Measurements from ENCODE around the gene PNPLA8.

The PNPLA8 gene

DNA sequence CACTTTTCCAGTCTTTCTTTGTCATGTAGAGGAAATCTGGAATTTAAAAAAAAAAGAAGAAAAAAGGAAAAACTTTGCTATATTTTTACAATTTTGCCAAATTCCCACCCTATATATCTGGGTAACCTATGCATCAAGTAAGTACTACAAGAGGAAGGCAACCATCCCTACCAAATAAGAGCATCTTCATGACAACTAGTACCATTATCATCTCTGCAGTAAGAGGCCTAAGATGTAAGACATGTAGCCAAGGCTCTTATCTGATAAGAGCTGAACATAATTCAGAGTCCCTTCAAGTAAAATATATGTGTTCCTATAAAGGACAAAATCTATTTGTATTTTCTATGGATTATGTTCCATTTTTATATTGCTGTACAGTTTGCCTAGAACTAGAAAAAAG lies 40.1 kb upstream of the PNPLA8 start:
- TF ChIP-seq ZNF324 (tag by site-specific recombination; IDR thresholded peaks at IDR 0.05) (no peak), KLF7 (tag by site-specific recombination; IDR thresholded peaks at IDR 0.05; ENCODE audit: borderline replicate concordance) (no peak), KLF10 (tag by site-specific recombination; IDR thresholded peaks at IDR 0.05) (no peak), ZNF792 (tag by site-specific recombination; IDR thresholded peaks at IDR 0.05) (no peak), ZFP69B (tag by site-specific recombination; IDR thresholded peaks at IDR 0.05) (no peak), ZNF560 (tag by site-specific recombination; IDR thresholded peaks at IDR 0.05; ENCODE audit: borderline replicate concordance) (no peak), ZSCAN30 (tag by site-specific recombination; IDR thresholded peaks at IDR 0.05) (no peak), SALL2 (tag by site-specific recombination; IDR thresholded peaks at IDR 0.05; ENCODE audit: borderline replicate concordance) (no peak), ZNF423 (tag by site-specific recombination; IDR thresholded peaks at IDR 0.05) (no peak), ZNF776 (tag by site-specific recombination; IDR thresholded peaks at IDR 0.05; ENCODE audit: borderline replicate concordance) (no peak)
- TF ChIP-seq, protein P1, sequence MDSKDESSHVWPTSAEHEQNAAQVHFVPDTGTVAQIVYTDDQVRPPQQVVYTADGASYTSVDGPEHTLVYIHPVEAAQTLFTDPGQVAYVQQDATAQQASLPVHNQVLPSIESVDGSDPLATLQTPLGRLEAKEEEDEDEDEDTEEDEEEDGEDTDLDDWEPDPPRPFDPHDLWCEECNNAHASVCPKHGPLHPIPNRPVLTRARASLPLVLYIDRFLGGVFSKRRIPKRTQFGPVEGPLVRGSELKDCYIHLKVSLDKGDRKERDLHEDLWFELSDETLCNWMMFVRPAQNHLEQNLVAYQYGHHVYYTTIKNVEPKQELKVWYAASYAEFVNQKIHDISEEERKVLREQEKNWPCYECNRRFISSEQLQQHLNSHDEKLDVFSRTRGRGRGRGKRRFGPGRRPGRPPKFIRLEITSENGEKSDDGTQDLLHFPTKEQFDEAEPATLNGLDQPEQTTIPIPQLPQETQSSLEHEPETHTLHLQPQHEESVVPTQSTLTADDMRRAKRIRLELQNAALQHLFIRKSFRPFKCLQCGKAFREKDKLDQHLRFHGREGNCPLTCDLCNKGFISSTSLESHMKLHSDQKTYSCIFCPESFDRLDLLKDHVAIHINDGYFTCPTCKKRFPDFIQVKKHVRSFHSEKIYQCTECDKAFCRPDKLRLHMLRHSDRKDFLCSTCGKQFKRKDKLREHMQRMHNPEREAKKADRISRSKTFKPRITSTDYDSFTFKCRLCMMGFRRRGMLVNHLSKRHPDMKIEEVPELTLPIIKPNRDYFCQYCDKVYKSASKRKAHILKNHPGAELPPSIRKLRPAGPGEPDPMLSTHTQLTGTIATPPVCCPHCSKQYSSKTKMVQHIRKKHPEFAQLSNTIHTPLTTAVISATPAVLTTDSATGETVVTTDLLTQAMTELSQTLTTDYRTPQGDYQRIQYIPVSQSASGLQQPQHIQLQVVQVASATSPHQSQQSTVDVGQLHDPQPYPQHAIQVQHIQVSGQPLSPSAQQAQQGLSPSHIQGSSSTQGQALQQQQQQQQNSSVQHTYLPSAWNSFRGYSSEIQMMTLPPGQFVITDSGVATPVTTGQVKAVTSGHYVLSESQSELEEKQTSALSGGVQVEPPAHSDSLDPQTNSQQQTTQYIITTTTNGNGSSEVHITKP (tag by site-specific recombination; IDR thresholded peaks at IDR 0.05): no peak
- Histone ChIP-seq H3K27ac (ENCODE audit: extremely low read depth, low read depth, low read length) (no peak overlapping the region), H3K36me3 (ENCODE audit: control insufficient read depth in 2 of 2, insufficient read depth in 1 of 2, low read length in 2 of 2) (peaks cover 4 to 15% of the 10 kb centered on the region in 2 experiments; a peak in 2 of 3 replicates), H3K9me3 (ENCODE audit: control insufficient read depth, insufficient read depth, low read depth, low read length) (no peaks in the 10 kb centered on the region), H3K4me3 (ENCODE audit: low read depth, low read length) (no peak overlapping the region), H3K4me1 (ENCODE audit: control insufficient read depth, insufficient read depth, low read length) (0 out of 2 replicates have a peak, but pooled peaks cover 2% of the 10 kb centered on the region)
- ChIA-PET CTCF (no interaction called here), POLR2A (interaction anchor here (1.6 kb wide), 1 partner anchor 40 kb away, joined by 3 read pairs; the partner anchor contains the start of gene PNPLA8)

DNA sequence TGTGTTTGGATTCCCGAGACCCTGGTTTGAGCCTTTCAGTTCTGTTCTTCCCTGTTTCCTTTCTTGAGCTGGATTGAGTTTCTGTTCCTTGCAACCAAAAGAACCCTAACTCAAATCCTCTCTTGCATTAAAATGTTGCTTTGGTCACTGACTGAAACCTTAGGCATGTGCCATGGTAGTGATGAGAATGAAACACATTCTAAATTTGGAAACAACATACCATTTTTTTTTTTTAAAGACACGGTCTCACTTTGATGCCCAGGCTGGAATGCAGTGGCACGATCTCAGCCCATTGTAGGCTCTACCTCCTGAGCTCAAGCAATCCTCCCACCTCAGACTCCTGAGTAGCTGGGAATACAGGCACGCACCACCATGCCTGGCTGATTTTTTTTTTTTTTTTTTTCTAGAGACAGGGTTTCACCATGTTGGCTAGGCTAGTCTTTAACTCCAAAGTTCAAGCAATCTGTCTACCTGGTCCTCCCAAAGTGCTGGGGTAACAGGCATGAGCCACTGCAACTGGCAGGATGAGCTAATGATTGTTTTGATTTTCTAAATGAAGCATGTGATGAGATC lies 35.2 kb upstream of the PNPLA8 start:
- Histone ChIP-seq H3K36me3 (ENCODE audit: control insufficient read depth in 2 of 2, insufficient read depth in 1 of 2, low read length in 2 of 2) (peaks cover 4 to 15% of the 10 kb centered on the region in 2 experiments; a peak in 2 of 3 replicates), H3K9me3 (ENCODE audit: control insufficient read depth, insufficient read depth, low read depth, low read length) (no peaks in the 10 kb centered on the region), H3K4me3 (ENCODE audit: low read depth, low read length) (no peak overlapping the region), H3K4me1 (ENCODE audit: control insufficient read depth, insufficient read depth, low read length) (no peaks in the 10 kb centered on the region), H3K27ac (ENCODE audit: extremely low read depth, low read depth, low read length) (no peak overlapping the region)
- ChIA-PET CTCF (no interaction called here), POLR2A (interaction anchor here (0.6 to 1.7 kb wide), 2 partner anchors 8 to 35 kb away, joined by 3 to 7 read pairs (median 3); partner anchors contain the start of genes DNAJB9, PNPLA8 and THAP5)
- TF ChIP-seq, protein P2, sequence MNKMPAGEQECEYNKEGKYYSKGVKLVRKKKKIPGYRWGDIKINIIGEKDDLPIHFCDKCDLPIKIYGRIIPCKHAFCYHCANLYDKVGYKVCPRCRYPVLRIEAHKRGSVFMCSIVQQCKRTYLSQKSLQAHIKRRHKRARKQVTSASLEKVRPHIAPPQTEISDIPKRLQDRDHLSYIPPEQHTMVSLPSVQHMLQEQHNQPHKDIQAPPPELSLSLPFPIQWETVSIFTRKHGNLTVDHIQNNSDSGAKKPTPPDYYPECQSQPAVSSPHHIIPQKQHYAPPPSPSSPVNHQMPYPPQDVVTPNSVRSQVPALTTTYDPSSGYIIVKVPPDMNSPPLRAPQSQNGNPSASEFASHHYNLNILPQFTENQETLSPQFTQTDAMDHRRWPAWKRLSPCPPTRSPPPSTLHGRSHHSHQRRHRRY (tag by site-specific recombination; IDR thresholded peaks at IDR 0.05): no peak
- TF ChIP-seq KLF7 (tag by site-specific recombination; IDR thresholded peaks at IDR 0.05; ENCODE audit: borderline replicate concordance): no peak
- TF ChIP-seq, protein P3, sequence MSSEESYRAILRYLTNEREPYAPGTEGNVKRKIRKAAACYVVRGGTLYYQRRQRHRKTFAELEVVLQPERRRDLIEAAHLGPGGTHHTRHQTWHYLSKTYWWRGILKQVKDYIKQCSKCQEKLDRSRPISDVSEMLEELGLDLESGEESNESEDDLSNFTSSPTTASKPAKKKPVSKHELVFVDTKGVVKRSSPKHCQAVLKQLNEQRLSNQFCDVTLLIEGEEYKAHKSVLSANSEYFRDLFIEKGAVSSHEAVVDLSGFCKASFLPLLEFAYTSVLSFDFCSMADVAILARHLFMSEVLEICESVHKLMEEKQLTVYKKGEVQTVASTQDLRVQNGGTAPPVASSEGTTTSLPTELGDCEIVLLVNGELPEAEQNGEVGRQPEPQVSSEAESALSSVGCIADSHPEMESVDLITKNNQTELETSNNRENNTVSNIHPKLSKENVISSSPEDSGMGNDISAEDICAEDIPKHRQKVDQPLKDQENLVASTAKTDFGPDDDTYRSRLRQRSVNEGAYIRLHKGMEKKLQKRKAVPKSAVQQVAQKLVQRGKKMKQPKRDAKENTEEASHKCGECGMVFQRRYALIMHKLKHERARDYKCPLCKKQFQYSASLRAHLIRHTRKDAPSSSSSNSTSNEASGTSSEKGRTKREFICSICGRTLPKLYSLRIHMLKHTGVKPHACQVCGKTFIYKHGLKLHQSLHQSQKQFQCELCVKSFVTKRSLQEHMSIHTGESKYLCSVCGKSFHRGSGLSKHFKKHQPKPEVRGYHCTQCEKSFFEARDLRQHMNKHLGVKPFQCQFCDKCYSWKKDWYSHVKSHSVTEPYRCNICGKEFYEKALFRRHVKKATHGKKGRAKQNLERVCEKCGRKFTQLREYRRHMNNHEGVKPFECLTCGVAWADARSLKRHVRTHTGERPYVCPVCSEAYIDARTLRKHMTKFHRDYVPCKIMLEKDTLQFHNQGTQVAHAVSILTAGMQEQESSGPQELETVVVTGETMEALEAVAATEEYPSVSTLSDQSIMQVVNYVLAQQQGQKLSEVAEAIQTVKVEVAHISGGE (tag by site-specific recombination; conservative IDR thresholded peaks at IDR 0.05; ENCODE audit: low read depth): no peak
- TF ChIP-seq, protein P4, sequence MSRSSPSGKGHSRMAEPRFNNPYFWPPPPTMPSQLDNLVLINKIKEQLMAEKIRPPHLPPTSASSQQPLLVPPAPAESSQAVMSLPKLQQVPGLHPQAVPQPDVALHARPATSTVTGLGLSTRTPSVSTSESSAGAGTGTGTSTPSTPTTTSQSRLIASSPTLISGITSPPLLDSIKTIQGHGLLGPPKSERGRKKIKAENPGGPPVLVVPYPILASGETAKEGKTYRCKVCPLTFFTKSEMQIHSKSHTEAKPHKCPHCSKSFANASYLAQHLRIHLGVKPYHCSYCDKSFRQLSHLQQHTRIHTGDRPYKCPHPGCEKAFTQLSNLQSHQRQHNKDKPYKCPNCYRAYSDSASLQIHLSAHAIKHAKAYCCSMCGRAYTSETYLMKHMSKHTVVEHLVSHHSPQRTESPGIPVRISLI (tag by site-specific recombination; IDR thresholded peaks at IDR 0.05): peak; percentile 80

All from HEK293 (cell line).